Fibroblast of lung (primary cell): ENCODE measurements around the gene CCDC8.

Experiments
- EZH2 ChIP-seq: IDR thresholded peaks from 2 replicates; pipeline ENCODE4 v1.5.1; 2012; ENCODE audit warnings: low read length, control low read depth, mild to moderate bottlenecking; ENCODE audit errors: missing control alignments
- TF ChIP-seq, protein P1 (sequence below), 2 donors: IDR thresholded peaks in 1 of 2; conservative IDR thresholded peaks in 1 of 2; 1 replicate in 1 of 2; 2 replicates in 1 of 2; pipeline ENCODE4 v1.5.1; 2011 to 2012; ENCODE audit warnings: low read length in 2 of 2, control low read depth in 1 of 2, inconsistent platforms in 1 of 2, low read depth in 1 of 2, mild to moderate bottlenecking in 1 of 2

GRCh38 chr19:46453661-46454060 is 40.3 kb upstream of the CCDC8 start:
- TF ChIP-seq, protein P1, sequence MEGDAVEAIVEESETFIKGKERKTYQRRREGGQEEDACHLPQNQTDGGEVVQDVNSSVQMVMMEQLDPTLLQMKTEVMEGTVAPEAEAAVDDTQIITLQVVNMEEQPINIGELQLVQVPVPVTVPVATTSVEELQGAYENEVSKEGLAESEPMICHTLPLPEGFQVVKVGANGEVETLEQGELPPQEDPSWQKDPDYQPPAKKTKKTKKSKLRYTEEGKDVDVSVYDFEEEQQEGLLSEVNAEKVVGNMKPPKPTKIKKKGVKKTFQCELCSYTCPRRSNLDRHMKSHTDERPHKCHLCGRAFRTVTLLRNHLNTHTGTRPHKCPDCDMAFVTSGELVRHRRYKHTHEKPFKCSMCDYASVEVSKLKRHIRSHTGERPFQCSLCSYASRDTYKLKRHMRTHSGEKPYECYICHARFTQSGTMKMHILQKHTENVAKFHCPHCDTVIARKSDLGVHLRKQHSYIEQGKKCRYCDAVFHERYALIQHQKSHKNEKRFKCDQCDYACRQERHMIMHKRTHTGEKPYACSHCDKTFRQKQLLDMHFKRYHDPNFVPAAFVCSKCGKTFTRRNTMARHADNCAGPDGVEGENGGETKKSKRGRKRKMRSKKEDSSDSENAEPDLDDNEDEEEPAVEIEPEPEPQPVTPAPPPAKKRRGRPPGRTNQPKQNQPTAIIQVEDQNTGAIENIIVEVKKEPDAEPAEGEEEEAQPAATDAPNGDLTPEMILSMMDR (conservative IDR thresholded peaks at IDR 0.05 in 1 of 2, IDR thresholded peaks at IDR 0.05 in 1 of 2; ENCODE audit: low read depth in 1 of 2, low read length in 2 of 2), result no peak
- TF ChIP-seq EZH2, result no peak
